ENCODE data around the gene IWS1.
"Not testable (repeated sequence)": the region's sequence is repeated elsewhere in the genome, so short reads cannot be mapped to it uniquely, and the experiment has no call there.

Gene IWS1

DNA sequence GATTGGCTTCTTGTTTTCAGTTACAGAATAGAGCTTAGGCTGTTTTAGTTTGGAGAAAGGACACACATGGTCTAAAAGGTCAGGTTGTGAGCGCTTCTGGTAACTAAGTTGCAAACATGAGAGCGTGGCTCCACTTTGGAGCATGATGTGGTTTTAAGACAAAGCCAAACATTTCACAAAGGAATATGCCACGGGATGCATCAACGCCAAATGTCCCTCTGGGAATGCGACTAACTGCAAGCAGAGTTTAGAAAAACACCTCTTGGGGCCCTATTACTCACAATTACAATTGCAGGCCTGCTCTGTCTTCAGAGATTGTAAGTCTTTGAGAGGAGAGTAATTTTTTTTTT lies 34.6 kb upstream of the IWS1 start:
- no peak for DNase-seq (ENCODE audit: low read depth in 2 of 2)

DNA sequence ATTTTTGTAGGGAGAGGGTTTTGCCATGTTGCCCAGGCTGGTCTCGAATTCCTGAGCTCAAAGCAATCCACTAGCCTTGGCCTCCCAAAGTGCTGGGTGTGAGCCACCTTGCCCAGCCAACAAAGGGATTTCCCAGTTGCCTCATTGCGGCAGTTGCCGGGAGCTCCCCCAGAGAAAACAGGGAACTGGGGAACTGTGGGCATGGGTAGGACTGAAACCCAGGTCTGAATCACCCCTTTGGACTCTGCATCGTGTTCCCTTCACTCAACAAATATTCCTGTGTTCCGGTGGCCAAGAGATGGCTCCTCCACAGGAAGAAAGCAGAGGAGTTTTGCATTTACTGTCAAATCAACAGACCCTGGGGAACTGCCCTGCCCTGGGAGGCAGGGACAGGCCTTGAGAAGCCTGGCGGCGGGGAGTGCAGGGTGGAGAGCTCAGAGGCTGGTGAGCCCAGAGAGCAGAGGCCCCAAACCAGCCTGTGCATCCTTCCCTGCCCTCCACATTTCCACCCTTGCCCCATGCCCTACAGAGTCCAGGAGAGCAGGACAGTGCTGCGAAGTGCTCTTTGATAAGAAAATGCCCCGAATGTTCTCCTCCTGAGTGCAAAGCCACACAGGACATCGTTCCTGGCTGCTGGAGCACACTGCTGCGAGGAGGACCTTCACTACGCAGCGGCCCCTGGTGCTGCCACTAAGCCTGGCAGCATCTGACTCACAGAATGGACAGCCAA lies 34.1 kb upstream of the IWS1 start:
- no peak for DNase-seq (ENCODE audit: low read depth in 2 of 2)

DNA sequence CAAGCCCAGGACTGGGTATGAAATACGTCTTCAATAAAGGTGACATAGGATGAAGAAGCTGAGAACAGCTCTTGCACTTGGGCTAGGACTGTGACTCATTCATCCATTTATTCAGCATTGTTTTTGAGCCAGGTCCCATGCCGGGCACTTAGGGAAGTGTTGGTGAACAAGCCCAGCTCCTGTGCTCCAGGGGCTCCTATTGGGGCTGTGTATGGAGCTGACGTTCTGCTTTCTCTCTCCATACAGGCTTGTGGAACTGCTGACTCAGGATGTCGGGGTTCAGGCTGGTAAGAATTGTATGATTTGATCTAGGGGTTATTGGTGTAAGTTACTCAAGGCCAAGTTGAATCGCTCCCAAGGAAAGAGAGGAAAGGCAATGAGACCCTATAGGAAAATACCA lies 33.2 kb upstream of the IWS1 start:
- DNase-seq (ENCODE audit: low read depth in 2 of 2): no peak

DNA sequence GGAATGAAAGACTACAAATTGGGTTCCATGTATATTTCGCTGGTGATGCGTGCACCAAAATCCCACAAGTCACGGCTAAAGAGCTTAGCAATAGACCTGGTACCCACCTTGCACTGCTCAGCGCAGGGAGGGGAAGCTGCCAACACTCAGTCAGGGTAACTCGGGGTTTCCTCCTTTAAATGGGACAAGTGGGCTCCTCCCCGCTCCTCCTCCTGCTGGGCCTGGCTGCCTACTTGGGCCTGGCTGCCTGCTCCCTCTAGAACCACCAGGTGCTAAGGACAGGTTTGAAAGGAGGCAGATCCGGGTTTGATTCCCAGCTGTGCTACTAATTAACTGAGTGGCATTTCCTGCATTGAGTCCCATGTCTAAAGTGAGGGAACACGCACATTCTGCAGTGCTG lies 32.6 kb upstream of the IWS1 start:
- DNase-seq (ENCODE audit: low read depth in 2 of 2): no peak

DNA sequence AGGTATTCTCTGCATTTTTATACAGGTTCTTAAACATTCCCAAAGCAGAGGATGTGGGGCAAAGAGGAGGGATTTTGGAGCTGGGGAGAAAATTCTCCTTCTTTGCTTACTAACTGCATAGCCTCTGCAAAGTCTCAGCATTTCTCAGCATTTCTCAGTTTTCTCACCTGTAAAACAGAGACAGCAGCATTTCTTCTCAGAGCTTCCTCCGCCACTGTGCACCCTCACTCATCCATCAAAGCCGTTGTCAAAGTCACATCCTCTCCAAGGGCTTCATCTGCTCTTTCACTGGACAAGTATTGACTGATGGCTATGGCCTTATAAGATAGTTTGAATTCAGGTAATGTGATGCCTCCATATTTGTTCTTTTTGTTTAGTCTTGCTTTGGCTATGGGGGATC lies 26.6 kb upstream of the IWS1 start:
- no peak for DNase-seq (ENCODE audit: low read depth in 2 of 2)

DNA sequence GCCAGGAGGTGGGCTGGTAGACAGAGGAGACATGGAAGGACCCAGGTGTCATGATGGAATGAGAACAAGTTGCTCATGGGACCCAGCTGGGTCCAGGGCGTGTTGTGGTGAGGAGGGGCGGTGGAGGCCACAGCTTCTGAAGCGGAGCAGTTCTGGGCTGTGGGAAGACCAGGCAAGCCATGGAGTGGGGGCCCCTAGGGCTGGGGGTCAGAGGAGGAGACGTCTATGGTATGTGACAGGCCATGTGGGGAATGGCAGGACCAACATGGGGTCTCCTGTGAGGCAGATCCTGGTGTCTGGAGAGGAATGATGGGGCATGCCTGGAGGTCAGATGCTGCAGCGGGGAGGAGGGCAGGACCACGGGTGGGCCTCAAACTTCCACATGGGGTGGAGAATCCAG lies 26.0 kb upstream of the IWS1 start:
- DNase-seq (ENCODE audit: low read depth in 2 of 2): no peak

DNA sequence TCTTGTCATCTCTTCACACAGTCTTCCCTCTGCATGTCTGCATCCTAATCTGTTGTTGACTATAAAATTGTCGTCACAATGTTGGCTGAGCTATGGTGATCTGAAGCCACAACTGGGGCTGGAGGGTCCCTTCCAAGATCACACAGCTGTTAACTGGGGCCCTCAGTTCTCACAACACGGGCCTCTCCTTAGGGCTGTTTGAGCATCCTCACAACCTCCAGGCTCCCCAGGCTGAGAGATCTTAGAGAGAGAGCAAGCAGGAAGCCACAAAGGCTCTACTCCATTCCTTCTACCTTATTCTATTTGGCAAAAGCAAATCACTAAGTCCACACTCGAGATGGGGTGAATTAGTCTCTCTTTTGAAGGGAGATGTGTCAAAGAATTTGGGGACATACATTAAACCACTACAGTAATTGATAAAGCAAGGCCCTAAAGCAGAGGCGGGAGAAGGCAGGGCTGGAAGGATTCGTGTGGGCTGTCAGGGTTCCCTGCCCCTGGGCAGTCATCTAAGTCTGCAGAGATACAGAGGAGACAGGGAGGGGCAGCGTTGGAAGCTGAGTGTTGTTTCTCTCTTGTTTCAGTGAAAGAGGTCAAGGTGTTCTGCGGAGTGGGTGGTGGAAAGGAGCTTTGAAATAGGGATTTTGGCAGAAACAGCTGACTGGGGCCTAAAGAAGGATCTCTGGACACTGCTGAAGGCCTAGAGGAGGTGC lies 25.1 kb upstream of the IWS1 start:
- no peak for DNase-seq (ENCODE audit: low read depth in 2 of 2)

DNA sequence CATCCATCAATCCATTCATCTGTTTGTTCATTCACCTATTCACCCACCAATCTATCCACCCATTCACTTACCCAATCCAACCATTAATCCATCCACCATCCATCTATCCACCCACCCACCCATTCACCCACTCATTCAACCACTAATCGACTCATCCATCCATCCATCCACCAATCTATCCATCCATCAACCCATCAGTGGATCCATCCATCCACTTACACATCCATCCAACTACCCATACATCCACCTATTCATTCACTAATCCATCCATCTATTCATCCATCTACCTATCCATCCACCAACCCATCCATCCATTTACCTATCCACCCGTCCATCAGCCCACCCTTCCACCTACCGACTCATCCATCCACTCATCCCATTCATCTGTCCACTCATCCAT lies 20.5 kb upstream of the IWS1 start:
- no peak for DNase-seq (ENCODE audit: low read depth in 2 of 2)

DNA sequence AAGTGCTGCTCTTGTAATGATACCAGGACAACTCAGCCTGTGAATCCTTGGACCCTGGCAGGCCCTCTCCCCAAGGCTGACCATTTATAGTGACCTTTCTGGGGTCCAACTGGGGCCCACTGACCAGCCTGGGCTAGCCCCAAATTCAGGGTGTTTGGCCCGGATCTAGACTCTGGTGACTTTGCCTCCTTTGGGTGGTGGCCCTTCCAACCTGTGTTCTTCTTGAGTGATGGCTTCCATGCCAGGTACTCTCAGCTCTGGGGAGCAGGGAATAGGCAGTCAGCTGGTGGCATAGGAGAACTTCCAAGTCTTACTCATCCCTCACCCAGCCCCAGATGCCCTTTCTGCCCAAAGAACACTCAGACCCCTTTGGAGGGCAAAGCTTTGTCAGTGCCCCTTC lies 19.5 kb upstream of the IWS1 start:
- DNase-seq (ENCODE audit: low read depth in 2 of 2): no peak

DNA sequence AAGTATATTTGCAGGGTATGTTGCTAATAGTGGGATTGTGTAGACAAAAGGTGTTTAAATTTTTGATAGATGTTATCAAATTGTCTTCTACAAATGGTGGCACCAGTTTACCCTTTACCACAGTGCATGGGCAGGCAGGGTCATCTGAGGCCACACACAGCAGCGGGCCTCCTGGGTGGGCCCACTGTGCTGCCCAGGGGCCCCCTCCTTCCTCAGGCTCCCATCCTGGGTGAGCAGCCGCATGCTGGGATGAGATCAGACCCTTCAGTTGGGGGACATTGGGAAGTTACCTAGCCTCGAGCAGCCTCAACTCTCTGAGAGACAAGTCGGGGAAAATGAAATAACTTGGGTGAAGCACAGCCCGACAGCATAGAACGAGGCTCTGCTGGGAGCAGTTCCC lies 18.9 kb upstream of the IWS1 start:
- no peak for DNase-seq (ENCODE audit: low read depth in 2 of 2)

DNA sequence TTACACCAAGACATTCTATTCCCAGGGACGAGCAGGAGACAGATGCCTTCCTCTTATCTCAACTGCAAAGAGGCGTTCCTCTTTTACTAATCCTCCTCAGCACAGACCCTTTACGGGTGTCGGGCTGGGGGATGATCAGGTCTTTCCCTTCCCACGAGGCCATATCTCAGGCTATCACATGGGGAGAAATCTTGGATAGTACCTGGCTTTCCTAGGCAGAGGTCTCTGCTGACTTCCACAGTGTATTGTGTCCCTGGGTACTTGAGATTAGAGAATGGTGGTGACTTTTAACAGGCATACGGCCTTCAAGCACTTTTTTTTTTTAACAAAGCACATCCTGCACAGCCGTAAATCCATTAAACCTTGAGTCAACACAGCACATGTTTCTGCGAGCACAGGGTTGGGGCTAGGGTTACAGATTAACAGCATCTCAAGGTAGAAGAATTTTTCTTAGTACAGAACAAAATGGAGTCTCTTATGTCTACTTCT lies 16.8 kb upstream of the IWS1 start:
- DNase-seq (ENCODE audit: low read depth in 2 of 2): not testable (repeated sequence)

DNA sequence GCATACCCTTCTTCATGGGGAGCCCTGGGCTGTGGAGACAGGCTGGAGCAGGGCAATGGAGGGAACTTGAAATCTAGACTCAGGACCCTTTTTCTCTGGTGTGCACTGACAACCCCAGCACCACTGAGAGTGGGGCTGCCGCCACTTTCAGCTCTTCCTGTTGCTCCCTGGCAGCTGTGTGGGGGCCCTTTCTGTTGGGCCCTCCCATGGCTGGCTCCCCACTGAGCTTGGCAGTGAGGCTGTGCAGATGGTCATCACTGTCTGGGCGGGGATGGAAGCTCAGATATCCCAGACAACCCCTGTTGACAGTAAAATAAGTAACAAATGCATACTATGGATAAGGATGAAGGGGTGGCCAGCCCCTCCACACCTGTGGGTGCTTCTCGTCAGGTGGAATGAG lies 15.9 kb upstream of the IWS1 start:
- no peak for DNase-seq (ENCODE audit: low read depth in 2 of 2)

DNA sequence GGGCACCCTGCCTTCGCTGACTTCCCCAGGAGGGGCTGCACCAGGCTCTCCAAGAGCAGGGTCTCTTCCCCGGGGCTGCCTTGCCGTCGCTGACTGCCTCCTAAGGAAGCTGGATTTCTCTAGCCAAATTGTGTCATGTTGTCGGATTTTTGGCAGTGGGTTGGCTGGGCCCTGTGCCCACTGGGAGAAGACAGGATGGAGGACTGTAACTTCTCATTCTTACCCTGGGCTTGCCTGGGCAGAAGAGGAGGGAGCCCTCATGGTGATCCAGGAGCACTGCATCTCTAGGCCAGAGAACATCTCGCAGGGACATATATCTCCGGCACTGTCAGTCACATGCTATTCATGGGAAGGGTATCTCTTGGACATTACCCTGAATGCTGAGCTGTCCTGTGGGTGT lies 15.5 kb upstream of the IWS1 start:
- no peak for DNase-seq (ENCODE audit: low read depth in 2 of 2)

DNA sequence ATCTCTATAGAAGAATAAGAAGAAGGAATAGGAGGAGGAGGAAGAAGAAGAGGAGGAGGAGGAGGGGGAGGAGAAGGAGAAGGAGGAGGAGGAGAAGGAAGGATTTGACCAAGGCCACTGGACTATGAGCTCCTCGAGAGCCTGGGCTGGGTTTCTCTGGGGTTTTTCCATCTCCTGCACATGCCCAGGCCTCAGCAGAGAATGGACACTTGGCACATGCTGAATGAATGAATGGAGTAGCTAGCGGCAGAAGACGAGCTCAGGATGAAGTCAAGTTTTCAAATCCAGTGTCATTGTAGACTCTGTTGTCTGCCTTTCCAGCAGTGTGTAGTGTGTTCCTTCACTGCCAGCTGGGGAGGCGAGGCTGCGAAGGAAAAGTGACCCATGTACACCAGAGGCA lies 11.4 kb upstream of the IWS1 start:
- DNase-seq (ENCODE audit: low read depth in 2 of 2): no peak

DNA sequence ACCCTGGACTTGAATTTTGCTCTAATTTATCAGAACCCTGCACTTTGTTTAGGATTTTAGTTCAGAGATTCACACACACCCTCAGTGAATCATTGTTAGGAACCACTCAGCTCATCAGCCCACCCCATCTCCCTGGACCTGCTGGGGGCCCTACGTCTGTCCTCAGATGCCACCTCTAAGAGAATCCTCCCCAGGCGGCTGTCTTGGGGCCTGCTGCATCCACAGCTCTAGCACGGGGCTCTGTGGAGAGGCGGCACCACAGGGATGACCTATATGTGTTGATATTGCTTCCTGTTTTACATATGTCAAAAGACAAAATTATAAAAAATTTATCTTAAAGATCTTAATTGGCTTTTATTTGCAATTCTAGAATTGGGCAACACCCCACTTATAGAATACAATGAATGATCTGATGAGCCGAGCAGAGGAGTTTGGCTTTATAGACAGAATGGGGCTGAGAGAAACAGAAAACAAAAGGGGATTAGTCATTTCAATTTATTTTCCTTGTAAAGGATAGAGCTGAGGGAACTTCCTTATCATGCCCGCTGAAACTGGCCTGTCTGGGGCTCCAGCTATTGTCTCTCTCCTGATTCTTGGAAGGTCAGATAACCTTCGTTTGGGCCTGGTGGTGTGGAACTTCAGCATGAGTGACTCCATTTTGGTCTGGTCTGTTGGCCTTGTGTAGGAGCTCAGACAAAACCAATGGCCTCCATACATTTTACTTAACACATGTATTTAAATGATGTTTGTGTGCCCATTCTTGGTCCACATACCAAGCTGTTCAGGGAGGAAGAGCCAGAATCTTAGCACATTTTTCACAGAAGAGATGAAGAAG lies 10.6 kb upstream of the IWS1 start:
- no peak for DNase-seq (ENCODE audit: low read depth in 2 of 2)

DNA sequence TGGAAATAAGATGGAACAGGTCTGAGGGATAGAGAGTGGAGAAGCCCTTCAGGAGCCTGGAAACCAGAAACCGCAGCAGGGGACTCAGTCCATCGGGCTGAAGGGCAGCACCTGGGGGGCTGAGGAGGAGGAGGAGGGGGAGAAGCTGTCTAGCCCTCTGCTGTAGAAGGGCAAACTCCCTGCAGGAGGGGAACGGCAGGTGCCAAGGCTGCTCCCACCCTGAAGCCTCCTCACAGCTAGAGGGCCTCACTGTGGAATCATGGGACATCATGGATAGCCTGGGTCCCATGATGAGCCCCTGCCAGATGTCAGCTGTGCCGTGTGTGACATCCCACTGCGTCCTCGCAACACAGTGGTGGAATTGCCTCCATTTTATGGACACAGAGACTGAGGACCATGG lies 9.6 kb upstream of the IWS1 start:
- DNase-seq (ENCODE audit: low read depth in 2 of 2): no peak

DNA sequence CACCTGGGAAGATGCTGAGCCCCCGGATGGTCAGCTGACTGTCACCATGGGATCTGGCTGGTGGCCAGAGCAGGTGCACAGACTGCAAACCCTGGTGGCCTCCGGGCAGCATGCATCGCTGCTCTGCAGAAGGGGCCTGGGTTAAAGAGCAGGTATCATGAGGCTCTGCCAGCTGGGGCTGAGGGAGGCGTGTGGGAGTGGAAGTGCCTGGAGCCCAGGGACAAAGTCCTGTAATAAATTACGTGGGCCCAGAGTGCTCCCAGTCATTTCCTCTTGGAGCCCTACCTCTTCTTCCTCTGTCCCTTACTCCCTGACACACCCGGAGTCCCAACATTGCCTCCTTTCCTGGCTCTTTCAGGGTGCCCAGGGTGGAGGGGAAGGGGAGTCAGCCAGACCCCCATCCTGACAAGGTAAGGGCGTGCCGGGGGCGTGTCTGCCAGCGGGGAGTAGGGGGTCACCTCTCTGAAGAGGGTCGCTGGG lies 9.2 kb upstream of the IWS1 start, which contains the start of gene MYO7B:
MYO7B (plus strand) TSS at position 262 of the 480 bp plus-strand sequence. CDS start 24,040 bp downstream, outside the sequence.
- no peak for DNase-seq (ENCODE audit: low read depth in 2 of 2)

DNA sequence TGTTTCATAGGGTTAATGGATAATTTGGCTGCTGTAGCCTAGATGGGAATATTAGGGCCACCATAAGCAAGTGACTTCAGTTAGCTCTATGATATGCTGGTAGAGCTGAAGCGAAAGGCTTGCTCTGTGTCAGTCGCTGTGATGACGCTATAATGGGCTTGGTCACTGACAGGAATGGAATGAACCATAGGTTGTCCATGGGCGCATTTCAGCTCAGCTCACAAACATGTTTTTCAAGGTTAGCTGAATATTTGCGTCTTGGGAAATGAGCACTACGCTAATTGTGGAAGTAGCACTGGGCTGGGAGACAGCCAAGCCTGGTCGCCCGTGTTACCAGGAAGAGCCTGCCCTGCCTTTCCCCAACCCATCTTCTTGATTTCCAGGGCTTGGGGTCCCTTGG lies 6.0 kb upstream of the IWS1 start:
- DNase-seq (ENCODE audit: low read depth in 2 of 2): no peak

DNA sequence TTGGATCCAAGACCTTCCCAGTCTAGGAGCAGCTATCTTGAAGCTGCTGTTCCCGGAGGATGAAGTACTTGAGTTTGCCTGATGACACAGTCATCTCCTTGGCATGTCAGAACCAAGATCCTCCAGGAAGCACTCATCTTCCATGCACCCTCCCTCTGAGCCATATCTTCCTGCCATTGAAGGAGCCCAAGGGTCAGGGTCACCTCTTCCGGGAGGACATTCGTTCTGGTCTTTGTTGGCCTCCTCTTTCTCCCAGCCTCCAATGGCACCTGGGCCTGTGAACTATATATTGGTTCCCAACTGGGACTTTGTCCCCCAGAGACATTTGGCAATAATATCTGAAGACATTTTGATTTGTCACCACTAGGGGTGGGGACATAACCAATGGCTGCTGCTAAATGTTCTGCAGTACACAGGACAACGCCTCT lies 4.9 kb upstream of the IWS1 start:
- DNase-seq (ENCODE audit: low read depth in 2 of 2): no peak

DNA sequence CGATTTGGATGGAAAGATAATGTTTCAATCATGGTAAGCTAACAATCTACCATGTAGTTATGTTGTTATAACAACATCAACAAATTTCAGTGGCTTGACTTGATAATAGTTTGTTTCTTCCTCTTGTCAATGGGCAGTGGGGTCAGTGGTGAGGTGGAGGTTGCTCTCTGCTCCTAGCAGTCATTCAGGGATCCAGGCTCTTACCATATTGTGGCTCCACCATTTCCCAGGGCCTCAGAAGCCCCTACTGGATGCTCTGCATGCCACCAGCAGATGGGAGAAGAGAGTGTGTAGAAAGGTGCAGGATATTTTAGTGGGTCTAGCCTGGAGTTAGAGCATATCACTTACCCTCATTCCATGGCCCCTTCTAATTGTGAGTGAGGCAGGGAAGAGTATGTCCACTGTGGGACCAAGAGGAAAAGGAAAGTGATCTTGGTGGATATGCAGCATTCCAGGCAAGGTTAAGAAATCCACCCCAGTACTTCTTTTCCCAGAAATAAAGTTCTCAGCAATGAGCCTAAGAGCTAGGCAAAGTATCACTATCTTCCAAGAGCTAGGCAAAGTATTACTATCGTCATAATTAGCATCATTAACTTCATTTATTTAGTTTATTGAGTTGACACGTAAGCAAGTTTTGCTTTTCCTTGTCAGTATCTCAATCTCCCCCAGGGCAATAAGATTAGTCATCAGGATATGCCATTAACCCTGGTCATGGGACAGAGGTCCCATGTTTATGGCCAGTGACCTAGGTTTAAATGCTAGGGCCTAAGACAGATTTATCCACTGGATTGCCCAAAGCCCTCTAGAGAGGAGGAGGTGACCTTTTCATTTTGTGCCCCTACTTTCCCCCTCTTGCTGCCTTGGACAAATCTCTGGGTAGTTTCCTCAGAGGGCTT lies 4.2 kb upstream of the IWS1 start:
- DNase-seq (ENCODE audit: low read depth in 2 of 2): no peak

DNA sequence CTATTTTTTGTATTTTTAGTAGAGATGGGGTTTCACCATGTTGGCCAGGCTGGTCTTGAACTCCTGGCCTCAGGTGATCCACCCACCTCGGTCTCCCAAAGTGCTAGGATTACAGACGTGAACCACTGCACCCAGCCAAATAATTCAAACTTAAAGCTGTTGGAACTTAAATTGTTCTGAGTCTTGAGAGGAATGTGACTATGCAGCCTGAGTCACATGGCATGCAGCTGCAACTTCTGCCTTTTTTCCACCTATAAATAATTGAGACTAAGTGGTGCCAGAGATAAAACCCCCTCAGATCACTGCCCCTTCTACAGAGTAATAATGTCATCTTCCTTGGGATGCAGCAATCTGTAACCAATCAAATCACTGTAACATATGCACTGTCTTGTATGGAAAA lies 3.1 kb upstream of the IWS1 start:
- DNase-seq (ENCODE audit: low read depth in 2 of 2): not testable (repeated sequence)

All from stimulated activated CD4-positive, alpha-beta T cell treated with anti-CD3 and anti-CD28 coated beads, Interleukin-12 subunit alpha, Interleukin-12 subunit beta, amount 100 ng/mL, for 24 hours (primary cell).